B cell (primary cell): ENCODE measurements around the gene MLF2. TPM values are rescaled to one million over a fixed set of nuclear protein-coding genes. Genes with fewer than 3 reads are reported as not detected.
"Not testable (repeated sequence)": the region's sequence is repeated elsewhere in the genome, so short reads cannot be mapped to it uniquely, and the experiment has no call there.

ENCODE experiments used
- ATAC-seq: fragments of 200-7000 bp; cut with Tn5 transposase; one replicate; pipeline ENCODE4 v1.10.0; 2021; ENCODE audit warnings: low read depth, mild to moderate bottlenecking, moderate number of reproducible peaks, moderate library complexity
- CTCF ChIA-PET: fragments of 350-600 bp; sonication (Branson Sonifier 250); formaldehyde crosslinking; loops from one replicate; lab custom pipeline; 2021; ENCODE audit warnings: antibody characterized with exemption, inconsistent platforms; lab: Charles Lee
- POLR2A ChIA-PET: fragments of 350-600 bp; sonication (Branson Sonifier 250); formaldehyde crosslinking; loops from one replicate; lab custom pipeline; 2021; ENCODE audit warnings: antibody characterized with exemption; lab: Charles Lee
- DNase-seq: peaks from one replicate; pipeline ENCODE4 v3.0.0; 2013
- H2AFZ ChIP-seq: 2 replicates; pipeline ENCODE4 v1.6.1; 2012; ENCODE audit warnings: mild to moderate bottlenecking, low read depth, low read length; ENCODE audit not compliant: insufficient read depth, poor library complexity, severe bottlenecking
- H3K27ac ChIP-seq, 2 donors: 1 replicate in 1 of 2; 2 replicates in 1 of 2; pipeline ENCODE4 v1.5.1; 2012 to 2013; ENCODE audit warnings: low read length in 2 of 2, mild to moderate bottlenecking in 2 of 2, moderate library complexity in 1 of 2
- H3K27me3 ChIP-seq, 4 experiments: fragments of 200-600 bp in 1 of 4; sonication (generic) in 1 of 4; replicated peaks in 1 of 4; 1 replicate in 2 of 4; 2 replicates in 2 of 4; pipeline versions ENCODE4 v1.6.1 to v1.7.0; 2013 to 2016; ENCODE audit warnings: low read length in 3 of 4, mild to moderate bottlenecking in 2 of 4, mixed read lengths in 1 of 4, moderate library complexity in 1 of 4; ENCODE audit not compliant: insufficient read depth in 4 of 4, control insufficient read depth in 3 of 4; ENCODE audit errors: control extremely low read depth in 1 of 4
- H3K36me3 ChIP-seq, 2 experiments: replicated peaks in 1 of 2; 1 replicate in 1 of 2; 2 replicates in 1 of 2; pipeline versions ENCODE4 v1.6.1 to v1.7.1; 2013; ENCODE audit warnings: low read length in 1 of 2; ENCODE audit not compliant: insufficient read depth in 2 of 2, control insufficient read depth in 1 of 2; ENCODE audit errors: control extremely low read depth in 1 of 2, extremely low read depth in 1 of 2
- H3K4me1 ChIP-seq, 2 donors: fragments of 200-600 bp in 1 of 2; sonication (generic) in 1 of 2; 1 replicate in 1 of 2; 2 replicates in 1 of 2; pipeline versions ENCODE4 v1.5.1 to v1.6.1; 2013 to 2017; ENCODE audit warnings: low read length in 2 of 2; ENCODE audit not compliant: control insufficient read depth in 2 of 2, insufficient read depth in 2 of 2
- H3K4me2 ChIP-seq: replicated peaks from 2 replicates; pipeline ENCODE3; 2012; ENCODE audit warnings: mild to moderate bottlenecking, low read depth, low read length; ENCODE audit not compliant: poor library complexity, severe bottlenecking
- H3K4me3 ChIP-seq, 5 experiments: fragments of 200-600 bp in 1 of 5; sonication (generic) in 1 of 5; 1 replicate in 3 of 5; 2 replicates in 2 of 5; pipeline versions ENCODE4 v1.5.1 to v1.7.0; 2011 to 2016; ENCODE audit warnings: low read length in 4 of 5, mild to moderate bottlenecking in 4 of 5, low read depth in 2 of 5, control low read depth in 1 of 5, moderate library complexity in 1 of 5; ENCODE audit not compliant: insufficient read depth in 1 of 5; ENCODE audit errors: control extremely low read depth in 1 of 5, extremely low read depth in 1 of 5
- H3K79me2 ChIP-seq: fragments of 200-600 bp; sonication (generic); one replicate; pipeline ENCODE4 v1.6.0; 2016; ENCODE audit warnings: low read length; ENCODE audit not compliant: control insufficient read depth, insufficient read depth
- H3K9ac ChIP-seq: fragments of 200-600 bp; sonication (generic); 2 replicates; pipeline ENCODE4 v1.6.1; 2017; ENCODE audit warnings: mild to moderate bottlenecking, low read length, moderate library complexity
- H3K9me3 ChIP-seq, 3 donors: one replicate each; pipeline versions ENCODE4 v1.6.1 to v1.7.1; 2013; ENCODE audit warnings: low read length in 2 of 3; ENCODE audit not compliant: control insufficient read depth in 2 of 3, insufficient read depth in 1 of 3; ENCODE audit errors: control extremely low read depth in 1 of 3
- H4K20me1 ChIP-seq: 2 replicates; pipeline ENCODE4 v1.6.0; 2012; ENCODE audit warnings: mild to moderate bottlenecking, low read length; ENCODE audit not compliant: insufficient read depth, control insufficient read depth, poor library complexity, severe bottlenecking
- H3K27ac Mint-ChIP-seq: one replicate; pipeline ENCODE4 v1.8.0; 2021; ENCODE audit warnings: mixed read lengths
- H3K27me3 Mint-ChIP-seq: one replicate; pipeline ENCODE4 v1.8.0; 2021; ENCODE audit warnings: mixed read lengths
- H3K4me1 Mint-ChIP-seq: one replicate; pipeline ENCODE4 v1.8.0; 2021; ENCODE audit warnings: mixed read lengths
- H3K4me3 Mint-ChIP-seq: one replicate; pipeline ENCODE4 v1.8.0; 2021; ENCODE audit warnings: mixed read lengths
- H3K9me3 Mint-ChIP-seq: one replicate; pipeline ENCODE4 v1.8.0; 2022; ENCODE audit warnings: mixed read lengths; ENCODE audit not compliant: insufficient read depth
- CTCF ChIP-seq: fragments of 200-600 bp; IDR thresholded peaks from one replicate; pipeline ENCODE4 v1.8.0; 2022; ENCODE audit warnings: antibody characterized with exemption, mild to moderate bottlenecking
- EZH2 ChIP-seq: IDR thresholded peaks from 2 replicates; pipeline ENCODE4 v1.6.1; 2012; ENCODE audit warnings: borderline replicate concordance, low read depth, mild to moderate bottlenecking, moderate library complexity, low read length; ENCODE audit not compliant: insufficient read depth, poor library complexity, severe bottlenecking
- WGBS: methylation state at CpG from one replicate; pipeline ENCODE4 v1.1.5; 2013; ENCODE audit warnings: missing lambda C conversion rate; ENCODE audit not compliant: insufficient coverage; 5-methylcytosine and 5-hydroxymethylcytosine counted together
- intact Hi-C: fragments of 100-400 bp; cut with micrococcal nuclease; formaldehyde crosslinking; loops from one replicate; pipeline ENCODE4 v1.10.0; 2022
- polyA plus RNA-seq: library from polyadenylated mRNA; depleted of rRNA; stranded (reverse); fragments of >200 nt; gene quantifications from 2 replicates; pipeline ENCODE4 v1.2.3, GENCODE V29; 2012
- total RNA-seq, 2 donors: library from RNA; stranded (reverse); fragments of 120-200 nt in 1 of 2; gene quantifications; 1 replicate in 1 of 2; 2 replicates in 1 of 2; pipeline versions ENCODE4 v1.2.3 to v1.2.4, GENCODE V29; 2013 to 2022

Gene MLF2
- total and polyA plus RNA-seq, 2 donors (not counting 1 experiment from before 2014, with no cell fraction given) = 97.2 to 190 TPM

GRCh38 chr12:6742834-6743233, 10.1 kb downstream of the MLF2 start:
- H3K9me3 Mint-ChIP-seq = peaks cover 3% of the 10 kb centered on the region
- ChIA-PET POLR2A (no interaction called here), CTCF (interaction anchor here (0.6 to 1.9 kb wide), 2 partner anchors 10 to 24 kb away, joined by 3 to 6 read pairs; partner anchors contain the start of genes MLF2 and PTMS)
- intact Hi-C loops = no loop called here
- Histone ChIP-seq H3K27me3 (no peaks in the 10 kb centered on the region), H3K4me1 (peaks cover 15 to 18% of the 10 kb centered on the region in 2 donors), H3K79me2 (no peaks in the 10 kb centered on the region), H2AFZ (no peak overlapping the region), H3K4me3 (no peak overlapping the region), H3K27ac (no peak overlapping the region), H3K4me2 (no peak overlapping the region), H4K20me1 (no peaks in the 10 kb centered on the region), H3K9me3 (peaks cover 0 to 5% (median 4%) of the 10 kb centered on the region in 3 donors), H3K36me3 (peaks cover 0 to 11% of the 10 kb centered on the region in 2 experiments), H3K9ac (no peak overlapping the region)
- WGBS = 86% methylated on average over 1 of the region's 3 CpGs
- TF ChIP-seq CTCF = no peak
- no peak for TF ChIP-seq EZH2
- H3K4me1 Mint-ChIP-seq = peaks cover 22% of the 10 kb centered on the region
- ATAC-seq = no peak
- H3K27ac Mint-ChIP-seq = no peak overlapping the region
- no peaks in the 10 kb centered on the region for H3K27me3 Mint-ChIP-seq
- DNase-seq = no peak
- no peak overlapping the region for H3K4me3 Mint-ChIP-seq

DNA sequence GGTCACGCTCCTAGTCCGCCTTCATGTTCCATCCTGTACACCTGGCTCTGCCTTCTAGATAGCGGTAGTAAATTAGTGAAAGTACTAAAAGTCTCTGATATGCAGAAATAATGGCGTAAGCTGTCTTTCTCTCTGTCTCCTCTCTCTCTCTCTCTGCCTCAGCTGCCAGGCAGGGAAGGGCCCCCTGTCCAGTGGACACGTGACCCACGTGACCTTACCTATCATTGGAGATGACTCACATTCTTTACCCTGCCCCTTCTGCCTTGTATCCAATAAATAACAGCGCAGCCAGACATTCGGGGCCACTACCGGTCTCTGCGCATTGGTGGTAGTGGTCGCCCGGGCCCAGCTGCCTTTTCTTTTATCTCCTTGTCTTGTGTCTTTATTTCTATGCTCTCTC, 10.9 kb downstream of the MLF2 start:
- H3K27ac Mint-ChIP-seq, H3K79me2 ChIP-seq, H3K9me3 Mint-ChIP-seq, H3K27ac ChIP-seq, POLR2A ChIA-PET, H3K27me3 Mint-ChIP-seq, H3K27me3 ChIP-seq, H3K9ac ChIP-seq, H2AFZ ChIP-seq, intact Hi-C loops, H3K4me2 ChIP-seq, ATAC-seq, DNase-seq, H4K20me1 ChIP-seq, H3K36me3 ChIP-seq, H3K4me3 Mint-ChIP-seq, H3K4me3 ChIP-seq, H3K9me3 ChIP-seq: not testable (repeated sequence)
- H3K4me1 ChIP-seq = peaks cover 15 to 18% of the 10 kb centered on the region in 2 donors
- WGBS = no CpG with 5 or more reads among the region's 12 CpGs
- CTCF ChIA-PET = interaction anchor here (1.9 kb wide), 1 partner anchor 11 kb away, joined by 6 read pairs; the partner anchor contains the start of gene MLF2
- peaks cover 19% of the 10 kb centered on the region for H3K4me1 Mint-ChIP-seq
